A549 (cell line): ENCODE measurements around the gene ADAT1.

Experiments
- BHLHE40 ChIP-seq: IDR thresholded peaks from 2 replicates; pipeline ENCODE4 v1.6.1; 2012; ENCODE audit warnings: low read depth, low read length, inconsistent platforms
- EP300 ChIP-seq, 2 experiments: fragments of >200 bp; sonication (Bioruptor Twin); formaldehyde crosslinking; IDR thresholded peaks; 2 replicates in 1 of 2; 3 replicates in 1 of 2; pipeline ENCODE4 v1.6.1; 2016 to 2017
- HOXB5 ChIP-seq: fragments of 250-450 bp; sonication (Bioruptor Pico); IDR thresholded peaks from 2 replicates; pipeline ENCODE4 v1.5.0; 2020; ENCODE audit warnings: mild to moderate bottlenecking, moderate library complexity
- MAZ ChIP-seq: fragments of 150-350 bp; IDR thresholded peaks from 2 replicates; pipeline ENCODE4 v1.6.1; 2014; ENCODE audit warnings: antibody characterized with exemption, low read depth, low read length, borderline replicate concordance
- NFE2L2 ChIP-seq: fragments of 150-350 bp; conservative IDR thresholded peaks from 2 replicates; pipeline ENCODE4 v1.6.1; 2014; ENCODE audit warnings: low read length
- POLR2A ChIP-seq: IDR thresholded peaks from 2 replicates; pipeline ENCODE4 v1.6.1; 2012; ENCODE audit warnings: mild to moderate bottlenecking, low read length
- RCOR1 ChIP-seq: fragments of 150-350 bp; IDR thresholded peaks from 2 replicates; pipeline ENCODE4 v1.6.1; 2014; ENCODE audit warnings: antibody characterized with exemption, low read length, low read depth
- RFX5 ChIP-seq: fragments of 450-650 bp; IDR thresholded peaks from 2 replicates; pipeline ENCODE4 v1.7.1; 2014; ENCODE audit warnings: antibody characterized with exemption, mild to moderate bottlenecking, moderate library complexity
- ZFP36 ChIP-seq: fragments of 450-650 bp; IDR thresholded peaks from 2 replicates; pipeline ENCODE4 v1.6.1; 2014; ENCODE audit warnings: borderline replicate concordance; ENCODE audit not compliant: partially characterized antibody
- TF ChIP-seq, protein P1 (sequence below): fragments of >200 bp; sonication (Bioruptor Twin); formaldehyde crosslinking; IDR thresholded peaks from 3 replicates; pipeline ENCODE4 v1.5.1; 2016
- TF ChIP-seq, protein P2 (sequence below): IDR thresholded peaks from 2 replicates; pipeline ENCODE4 v1.6.1; 2012

DNA sequence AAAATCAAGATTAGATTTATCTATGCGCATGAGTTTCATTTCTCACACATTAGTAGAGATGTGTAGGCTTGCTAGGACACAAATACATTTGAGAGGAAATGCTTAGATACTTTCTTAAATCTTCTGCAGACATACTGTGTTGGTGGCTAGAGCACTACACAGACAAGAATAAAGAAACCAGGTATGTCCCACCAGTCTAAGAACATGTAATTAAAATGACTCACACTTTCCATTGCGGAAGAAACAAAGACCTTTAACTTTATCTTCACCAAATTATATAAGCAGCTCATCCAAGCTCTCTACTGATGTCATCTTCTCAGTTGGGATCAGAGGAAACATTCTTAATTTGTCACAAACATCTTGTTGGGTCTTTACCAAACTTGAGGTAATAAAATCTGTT, 44.4 kb downstream of the ADAT1 start:
- TF ChIP-seq RFX5 (no peak), ZFP36 (no peak), RCOR1 (no peak), HOXB5 (CRISPR knock-in tag) (no peak), EP300 (IDR thresholded peaks at IDR 0.05) (no peak), NFE2L2 (no peak), BHLHE40 (no peak), POLR2A (no peak), MAZ (no peak)
- TF ChIP-seq, protein P1, sequence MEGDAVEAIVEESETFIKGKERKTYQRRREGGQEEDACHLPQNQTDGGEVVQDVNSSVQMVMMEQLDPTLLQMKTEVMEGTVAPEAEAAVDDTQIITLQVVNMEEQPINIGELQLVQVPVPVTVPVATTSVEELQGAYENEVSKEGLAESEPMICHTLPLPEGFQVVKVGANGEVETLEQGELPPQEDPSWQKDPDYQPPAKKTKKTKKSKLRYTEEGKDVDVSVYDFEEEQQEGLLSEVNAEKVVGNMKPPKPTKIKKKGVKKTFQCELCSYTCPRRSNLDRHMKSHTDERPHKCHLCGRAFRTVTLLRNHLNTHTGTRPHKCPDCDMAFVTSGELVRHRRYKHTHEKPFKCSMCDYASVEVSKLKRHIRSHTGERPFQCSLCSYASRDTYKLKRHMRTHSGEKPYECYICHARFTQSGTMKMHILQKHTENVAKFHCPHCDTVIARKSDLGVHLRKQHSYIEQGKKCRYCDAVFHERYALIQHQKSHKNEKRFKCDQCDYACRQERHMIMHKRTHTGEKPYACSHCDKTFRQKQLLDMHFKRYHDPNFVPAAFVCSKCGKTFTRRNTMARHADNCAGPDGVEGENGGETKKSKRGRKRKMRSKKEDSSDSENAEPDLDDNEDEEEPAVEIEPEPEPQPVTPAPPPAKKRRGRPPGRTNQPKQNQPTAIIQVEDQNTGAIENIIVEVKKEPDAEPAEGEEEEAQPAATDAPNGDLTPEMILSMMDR: no peak
- TF ChIP-seq, protein P2, sequence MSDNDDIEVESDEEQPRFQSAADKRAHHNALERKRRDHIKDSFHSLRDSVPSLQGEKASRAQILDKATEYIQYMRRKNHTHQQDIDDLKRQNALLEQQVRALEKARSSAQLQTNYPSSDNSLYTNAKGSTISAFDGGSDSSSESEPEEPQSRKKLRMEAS: no peak
